Measurements from ENCODE around the gene IL11.

Gene IL11

GRCh38 chr19:55369653-55370304 lies 484 bp downstream of the IL11 start:
- no peak for DNase-seq

GRCh38 chr19:55368701-55369563 lies 1.3 kb downstream of the IL11 start:
- no peak for DNase-seq

DNA sequence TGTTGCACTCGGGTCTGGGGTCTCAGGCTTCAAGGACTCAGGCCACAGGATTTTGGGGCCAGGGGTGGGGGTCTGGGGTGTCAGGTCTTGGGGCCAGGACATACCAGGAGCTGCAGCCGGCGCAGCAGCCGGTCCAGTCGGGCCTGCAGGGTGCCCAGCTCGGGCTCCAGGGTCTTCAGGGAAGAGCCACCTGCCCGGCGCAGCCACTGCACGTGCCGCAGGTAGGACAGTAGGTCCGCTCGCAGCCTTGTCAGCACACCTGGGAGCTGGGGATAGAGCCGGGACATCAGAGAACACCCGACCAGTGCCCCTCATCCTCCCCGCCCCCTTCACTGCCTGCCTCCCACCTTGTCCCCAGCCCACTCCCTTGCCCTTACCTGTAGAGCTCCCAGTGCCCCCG lies 2.2 kb downstream of the IL11 start:
- peak; percentile 52 for DNase-seq

DNA sequence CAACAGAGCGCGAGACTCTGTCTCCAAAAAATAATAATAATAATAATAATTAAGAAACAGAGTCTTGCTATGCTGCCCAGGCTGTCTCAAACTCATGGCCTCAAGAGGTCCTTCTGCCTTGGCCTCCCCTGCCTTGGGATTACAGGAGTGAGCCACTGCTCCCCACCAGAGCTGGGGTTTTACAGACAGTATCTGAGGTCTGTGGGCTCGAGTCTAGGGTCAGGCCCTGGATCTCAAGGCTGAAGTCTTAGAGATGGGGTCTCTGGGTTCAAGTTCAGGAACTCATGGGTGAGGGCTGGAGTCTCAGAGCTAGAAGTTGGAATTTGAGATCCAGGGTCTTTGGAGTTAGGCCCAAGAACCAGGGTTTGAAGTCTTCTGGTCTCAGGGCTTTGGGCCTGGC lies 3.5 kb downstream of the IL11 start:
- no peak for DNase-seq

DNA sequence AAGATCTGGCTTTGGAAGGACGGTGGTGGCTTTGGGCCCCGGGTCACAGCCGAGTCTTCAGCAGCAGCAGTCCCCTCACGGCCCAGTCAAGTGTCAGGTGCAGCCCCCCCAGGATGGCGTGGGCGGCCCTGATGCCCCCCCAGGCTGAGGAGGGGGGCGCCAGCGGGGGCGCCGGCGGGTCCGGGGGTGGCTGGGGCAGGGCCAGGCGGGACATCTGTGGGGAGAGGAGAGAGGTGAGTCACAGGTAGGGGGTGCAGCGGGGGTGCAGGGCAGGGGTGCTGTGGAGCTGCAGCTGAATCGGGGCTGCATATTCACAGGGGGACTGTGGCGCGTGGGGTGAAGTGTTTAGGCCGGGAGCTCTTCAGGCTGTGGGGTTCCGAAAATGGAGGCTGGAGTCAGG lies 4.3 kb downstream of the IL11 start:
- no peak for DNase-seq

GRCh38 chr19:55365245-55365644 lies 5.0 kb downstream of the IL11 start:
- no peak for DNase-seq

DNA sequence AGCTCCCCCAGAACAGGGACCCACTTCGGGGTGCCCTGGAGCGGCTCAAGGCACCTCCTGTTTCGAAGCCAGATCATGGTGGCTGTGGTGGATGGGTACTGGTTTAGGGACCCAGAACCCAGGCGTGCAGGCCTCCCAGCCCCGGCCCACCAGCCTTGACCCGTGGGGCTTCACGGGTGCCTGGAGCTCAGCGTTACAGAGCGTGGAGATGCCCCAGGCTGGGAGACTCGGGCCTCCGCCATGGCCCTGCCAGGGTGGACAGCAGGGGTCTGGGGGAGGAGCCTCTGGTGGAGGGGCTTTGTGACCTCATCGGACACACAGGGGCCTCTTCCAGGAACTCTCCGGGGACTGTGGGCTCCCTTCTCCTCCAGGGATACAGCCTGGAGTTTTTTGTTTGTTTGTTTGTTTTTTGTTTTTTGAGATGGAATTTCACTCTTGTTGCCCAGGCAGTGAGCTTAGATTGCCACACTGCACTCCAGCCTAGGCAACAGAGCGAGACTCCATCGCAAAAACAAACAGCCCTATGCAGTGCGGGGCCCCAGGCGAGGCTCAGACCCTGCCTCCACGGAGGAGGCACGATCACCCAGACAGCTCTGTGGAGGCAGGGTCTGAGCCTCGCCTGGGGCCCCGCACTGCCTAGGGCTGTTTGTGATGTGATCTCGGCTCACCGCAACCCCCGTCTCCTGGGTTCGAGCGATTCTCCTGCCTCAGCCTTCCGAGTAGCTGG lies 7.1 kb downstream of the IL11 start, which contains the start of gene GARIN5B:
GARIN5B (minus strand) TSS at position 271 of the 727 bp plus-strand sequence; CDS start at position 77, 194 bp downstream.
- no peak for DNase-seq

- DNase-seq: no peak
Observed at GRCh38 chr19:55362174-55362989, 7.9 kb downstream of the IL11 start.

DNA sequence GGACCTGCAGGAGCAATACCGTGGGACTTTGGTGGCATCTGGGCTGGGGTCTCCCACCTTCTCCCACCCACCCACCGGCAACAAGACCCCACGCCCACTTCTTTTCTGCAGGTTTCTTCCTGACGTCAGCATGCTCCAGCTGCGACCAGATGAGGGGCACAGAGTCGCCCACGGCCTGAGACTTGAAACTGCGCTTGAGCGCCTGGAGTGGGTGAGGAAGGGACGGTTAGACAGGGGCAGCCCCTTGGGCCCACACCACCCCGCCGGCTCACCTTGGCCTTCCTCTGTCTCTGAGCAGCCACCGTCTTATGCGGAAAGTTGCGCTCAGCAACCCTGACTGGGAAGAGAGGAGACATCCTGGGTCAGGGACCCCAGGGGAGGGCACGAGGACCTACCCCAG lies 9.4 kb downstream of the IL11 start:
- DNase-seq: no peak

DNA sequence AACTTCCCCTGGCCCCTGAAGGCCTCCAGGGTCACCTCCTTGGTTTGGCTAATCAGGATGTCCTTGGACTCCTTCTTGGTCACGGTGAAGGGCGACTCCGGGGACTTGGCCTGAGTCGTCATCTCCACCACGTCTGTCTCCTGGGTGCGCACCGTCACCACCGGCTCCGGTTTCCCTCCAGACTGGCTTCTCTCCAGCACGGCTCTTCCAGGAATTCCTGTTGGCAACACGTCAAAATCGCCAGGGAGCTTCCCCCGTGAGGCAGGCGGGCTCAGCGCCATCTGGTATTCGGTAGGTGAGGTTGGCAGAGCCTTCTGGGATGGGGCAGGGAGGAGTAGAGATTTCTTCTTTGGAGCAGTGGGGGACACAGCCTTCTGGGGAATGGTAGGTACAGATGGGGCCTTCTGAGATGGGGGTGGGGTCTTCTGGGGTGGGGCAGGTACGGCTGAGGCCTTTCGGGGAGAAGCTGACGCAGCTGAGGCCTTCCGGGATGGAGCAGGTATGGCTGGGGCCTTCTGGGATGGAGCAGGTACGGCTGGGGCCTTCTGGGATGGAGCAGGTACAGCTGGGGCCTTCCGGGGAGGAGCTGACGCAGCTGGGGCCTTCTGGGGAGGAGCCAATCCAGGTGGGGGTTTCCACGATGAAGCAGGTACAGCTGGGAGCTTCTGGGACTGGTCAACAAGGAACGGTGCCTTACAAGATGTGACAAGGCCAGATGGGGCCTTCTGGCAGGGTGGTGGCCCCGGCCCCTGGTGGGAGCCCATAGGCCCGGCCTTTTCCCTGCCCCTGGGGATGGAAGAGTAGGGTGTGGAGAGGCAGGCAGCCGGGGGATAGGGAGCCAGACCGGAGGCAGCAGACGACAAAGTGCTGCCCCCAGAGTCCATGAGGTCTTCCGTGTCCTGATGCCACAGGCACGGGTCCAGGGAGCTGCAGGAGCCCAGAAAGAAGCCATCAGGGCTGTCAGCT lies 11.0 kb downstream of the IL11 start:
- DNase-seq: no peak

- no peak for DNase-seq
Observed at GRCh38 chr19:55358493-55358892, 11.8 kb downstream of the IL11 start.

GRCh38 chr19:55355213-55355821 lies 14.9 kb downstream of the IL11 start:
- no peak for DNase-seq

DNA sequence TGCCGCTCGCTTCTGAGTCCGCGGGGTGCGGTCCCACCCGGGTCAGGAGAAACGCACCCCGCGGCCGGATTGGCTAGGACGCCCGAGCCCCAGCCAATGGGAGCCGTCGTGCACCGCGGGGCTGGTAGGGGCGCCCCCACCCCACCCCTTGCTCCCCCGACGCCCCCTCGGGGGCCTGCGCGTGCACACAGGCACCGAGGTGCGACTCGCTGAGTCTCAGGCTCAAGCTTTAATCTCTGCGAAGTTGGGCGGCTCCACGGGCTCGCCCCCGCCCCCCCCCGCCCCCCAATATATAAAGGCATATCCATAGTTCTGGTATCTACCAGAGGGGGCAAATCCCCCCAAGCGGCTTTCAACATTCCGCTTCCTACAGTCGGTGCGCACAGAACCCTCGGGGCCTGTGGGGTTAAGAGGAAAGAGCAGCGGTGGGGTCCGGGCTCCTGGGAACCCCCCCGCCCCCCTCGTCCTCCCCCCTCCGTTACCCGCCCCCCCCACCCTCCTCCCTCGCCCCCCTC lies 15.5 kb downstream of the IL11 start, which contains the start of gene COX6B2:
COX6B2 (minus strand) TSS at position 22 of the 515 bp plus-strand sequence. CDS start 198 bp downstream, outside the sequence.
- no peak for DNase-seq

GRCh38 chr19:55353803-55354697 lies 16.2 kb downstream of the IL11 start:
- DNase-seq: peak; percentile 83

- no peak for DNase-seq
Observed at GRCh38 chr19:55353356-55353802, 16.9 kb downstream of the IL11 start.

DNA sequence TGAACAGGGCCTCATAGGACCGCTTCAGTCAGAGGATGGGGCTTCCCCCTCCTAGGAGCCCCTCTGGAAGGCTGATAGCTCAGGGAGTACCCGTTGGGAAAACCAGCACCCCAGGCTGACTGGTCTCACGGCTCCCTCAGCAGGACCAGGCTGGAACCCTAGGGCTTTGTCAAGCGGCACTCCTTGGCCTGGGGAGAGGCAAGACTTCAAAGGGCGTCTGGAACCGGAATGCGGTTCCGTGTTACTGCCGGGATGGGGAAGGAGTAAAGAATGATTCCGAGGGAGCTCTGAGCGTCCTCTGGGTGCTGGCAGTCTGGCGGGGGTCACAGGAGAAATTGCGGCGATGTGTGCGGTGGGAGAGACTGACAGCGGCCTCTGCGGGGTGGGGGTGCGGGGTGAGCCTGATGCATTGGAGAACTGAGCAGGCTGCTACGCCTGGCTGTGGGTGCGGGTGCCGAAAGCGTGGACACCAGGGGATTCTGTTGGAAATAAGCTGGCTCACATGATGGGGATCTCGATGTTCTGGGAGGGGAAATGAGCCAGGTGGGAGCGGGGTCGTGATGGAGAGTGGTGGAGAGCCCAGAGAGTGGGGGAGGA lies 17.6 kb downstream of the IL11 start:
- DNase-seq: no peak

- DNase-seq: no peak
Observed at GRCh38 chr19:55352040-55352439, 18.2 kb downstream of the IL11 start.

DNA sequence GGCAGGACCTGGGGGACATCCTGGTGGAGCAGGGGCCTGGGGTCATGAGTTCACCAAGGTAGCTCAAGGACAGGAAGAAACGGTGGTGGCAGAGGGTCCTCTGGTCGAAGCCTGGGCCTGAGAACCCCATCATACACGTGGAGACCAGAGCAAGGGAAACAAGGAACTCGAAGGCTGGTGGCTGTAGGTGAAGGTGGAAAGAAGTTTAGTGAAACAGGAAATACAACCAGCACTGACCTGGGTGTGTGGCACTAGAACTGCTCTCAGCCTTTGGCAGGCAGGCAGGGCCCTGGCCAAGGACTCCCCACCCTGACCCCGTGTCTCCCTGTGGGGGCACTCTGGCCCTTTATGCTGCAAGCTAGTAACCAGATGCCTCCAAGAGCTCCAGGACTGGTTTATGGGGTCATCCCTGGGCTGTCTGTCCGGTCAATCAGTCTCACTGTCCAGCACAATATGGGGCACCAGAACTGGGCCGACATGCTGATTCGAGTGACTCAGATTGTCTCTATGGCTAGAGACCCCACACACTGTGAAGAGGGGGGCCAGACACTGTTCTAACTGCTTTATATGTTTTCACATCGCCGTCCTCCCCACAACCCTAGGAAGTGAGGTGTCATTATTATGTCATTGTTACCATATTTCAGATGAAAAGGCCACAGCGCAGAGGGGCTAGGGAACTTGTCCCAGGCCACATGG lies 19.5 kb downstream of the IL11 start:
- no peak for DNase-seq
